Dedifferentiated amniotic fluid mesenchymal stem cell (primary cell): ENCODE results near the gene FAM83F.
"Not testable (repeated sequence)": the region's sequence is repeated elsewhere in the genome, so short reads cannot be mapped to it uniquely, and the experiment has no call there.

Source experiments
- DNase-seq: peaks from one replicate; pipeline ENCODE4 v3.0.0-alpha.2; 2016; ENCODE audit errors: extremely low spot score

FAM83F gene

DNA sequence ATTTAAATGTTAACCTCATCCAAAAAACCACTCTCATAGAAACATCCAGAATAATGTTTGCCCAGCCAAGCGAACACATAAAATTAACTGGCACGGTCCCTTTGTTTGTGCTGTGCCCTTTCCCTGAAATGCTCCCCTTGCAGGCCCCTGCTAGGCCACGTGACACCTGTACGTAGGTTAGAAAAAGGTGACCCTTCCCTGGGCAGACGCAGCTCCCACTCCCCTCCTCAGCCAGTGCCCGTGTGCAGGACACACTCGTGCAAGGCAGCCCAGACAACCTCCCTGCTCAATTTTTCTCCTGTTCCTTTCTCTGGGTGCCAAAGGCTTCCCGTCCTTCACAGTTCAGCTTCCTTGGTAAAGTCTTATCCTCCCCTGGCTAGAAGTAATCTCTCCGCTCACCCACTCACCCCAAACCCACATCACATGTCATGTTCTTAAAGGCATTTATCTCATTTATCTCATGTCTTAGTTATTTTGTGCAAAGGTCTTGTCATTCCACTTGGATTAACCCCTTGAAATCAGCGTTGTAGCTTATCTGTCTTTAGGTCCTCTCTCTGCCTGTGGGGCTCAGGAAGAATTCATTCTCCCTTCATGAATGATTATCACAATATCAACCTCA is 20.7 kb downstream of the FAM83F start:
- DNase-seq: no peak

DNA sequence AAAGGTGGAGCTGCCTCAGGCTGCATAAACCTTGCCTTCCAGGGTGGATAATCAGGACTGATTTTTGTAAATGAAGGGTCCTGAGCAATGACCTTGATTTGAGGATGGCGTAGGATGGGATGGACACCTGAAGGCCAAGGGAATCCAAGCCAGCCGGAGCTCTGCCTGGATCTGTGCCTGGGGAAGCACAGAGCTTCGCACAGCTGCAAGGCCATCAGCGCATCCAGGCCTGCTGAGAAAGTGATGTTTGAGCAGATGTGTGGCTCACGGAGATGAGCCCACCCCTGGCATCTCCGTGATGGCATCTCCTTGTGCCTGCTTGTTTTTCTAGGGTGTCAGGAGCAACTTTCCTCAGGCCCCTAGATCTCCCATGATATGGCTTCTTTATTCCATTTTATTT is 23.3 kb downstream of the FAM83F start:
- DNase-seq: no peak

GRCh38 chr22:40019100-40019499 is 24.3 kb downstream of the FAM83F start:
- no peak for DNase-seq

DNA sequence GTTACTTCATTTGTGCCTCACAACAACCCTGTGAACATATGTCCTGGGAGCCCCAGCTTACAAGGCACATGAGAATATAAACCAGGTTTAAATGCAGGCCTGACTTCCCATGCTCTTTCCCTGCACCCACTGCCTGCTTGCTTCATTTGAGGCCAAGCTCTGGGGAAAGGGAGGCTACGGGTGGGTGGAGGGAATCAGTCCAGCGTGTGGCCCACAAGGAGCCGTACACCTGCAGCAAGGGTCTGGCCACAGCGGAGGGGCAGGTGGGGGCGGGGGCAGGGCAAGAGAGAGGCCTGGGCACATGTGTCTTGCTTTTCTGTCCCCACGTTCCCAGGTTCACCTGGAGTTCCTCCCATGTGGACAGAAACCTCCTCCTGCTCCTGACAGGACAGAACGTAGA is 26.2 kb downstream of the FAM83F start:
- no peak for DNase-seq

GRCh38 chr22:40021401-40022000 is 26.7 kb downstream of the FAM83F start:
- no peak for DNase-seq

DNA sequence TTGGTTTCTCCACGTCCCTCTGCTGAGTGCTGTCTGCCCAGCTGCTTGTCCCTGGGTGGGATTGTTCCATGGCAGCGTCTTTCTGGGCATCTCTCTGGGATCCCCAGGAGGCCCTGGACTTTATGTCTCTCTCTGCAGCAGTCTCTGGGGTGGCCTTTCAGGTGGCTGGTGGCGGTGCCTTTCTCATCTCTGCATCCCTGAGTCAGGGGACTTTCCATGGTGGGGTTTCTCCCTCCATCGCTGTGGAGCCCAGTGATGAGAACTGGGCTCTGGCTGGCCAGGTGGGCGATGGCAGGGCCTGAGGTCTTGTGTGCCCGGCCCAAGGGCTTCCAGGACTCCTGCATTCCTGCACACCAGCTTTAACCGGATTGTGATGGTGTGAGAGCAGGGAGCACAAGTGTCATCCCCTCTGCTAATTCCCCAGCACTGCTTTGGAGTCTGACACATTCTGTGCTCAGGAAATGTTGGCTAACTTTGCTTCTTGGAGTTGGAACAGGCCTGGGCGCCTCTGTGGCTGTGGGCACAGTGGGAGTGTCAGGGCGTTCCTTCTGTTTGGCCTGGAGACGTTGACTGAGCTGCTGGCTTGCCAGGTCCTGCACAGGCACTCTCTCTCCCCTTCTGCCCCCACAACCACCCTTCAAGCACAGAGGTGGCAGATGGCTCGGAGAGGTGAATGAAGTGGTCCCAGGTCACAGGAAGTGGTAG is 27.9 kb downstream of the FAM83F start:
- no peak for DNase-seq

DNA sequence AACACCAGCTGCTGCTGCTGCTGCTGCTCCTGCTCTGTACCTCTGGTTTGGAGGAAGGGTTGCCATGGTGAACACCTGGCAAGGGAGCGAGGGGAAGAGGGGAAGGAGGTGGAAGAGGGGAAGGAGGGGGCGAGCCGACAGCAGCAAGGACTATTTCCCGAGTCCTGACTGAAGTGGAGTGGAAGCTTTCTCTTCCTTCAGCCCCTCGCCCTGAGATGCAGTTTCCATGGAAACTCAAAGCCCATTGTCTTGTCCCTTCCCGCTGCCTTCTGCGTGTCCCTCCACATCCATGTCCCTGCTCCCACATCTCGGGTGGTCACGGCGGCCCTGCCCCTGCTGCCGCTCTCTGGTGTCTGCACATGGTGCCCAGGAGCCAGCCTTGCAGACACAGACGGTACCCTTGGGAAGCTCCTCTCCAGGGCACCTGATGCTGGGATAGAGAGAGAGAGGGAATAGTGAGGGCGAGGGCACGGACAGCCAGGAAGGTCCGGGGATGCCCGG is 28.6 kb downstream of the FAM83F start:
- no peak for DNase-seq

- peak; percentile 44 for DNase-seq
These were observed 29.7 kb downstream of the FAM83F start for GRCh38 chr22:40024201-40025061.

- not testable (repeated sequence) for DNase-seq
These were observed 30.3 kb downstream of the FAM83F start for GRCh38 chr22:40025062-40025379.

DNA sequence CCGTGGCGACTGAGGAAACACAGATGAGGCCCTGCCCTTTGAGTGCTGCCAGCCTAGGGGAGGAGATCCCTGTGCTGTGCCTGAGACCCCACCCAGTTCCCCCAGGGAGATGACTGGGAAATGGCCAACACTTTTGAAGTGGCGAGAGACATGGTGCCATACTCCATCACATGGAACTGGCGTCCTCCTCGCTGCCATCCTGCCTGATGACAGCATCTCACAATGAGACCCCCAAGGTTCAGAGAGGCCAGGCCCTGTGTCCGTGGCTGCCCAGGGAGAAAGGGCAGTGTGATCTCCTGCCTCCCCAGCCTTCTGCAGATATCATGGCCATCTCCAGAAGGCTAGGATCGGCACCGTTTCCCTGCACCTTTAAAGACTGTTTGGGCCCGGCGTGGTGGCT is 31.1 kb downstream of the FAM83F start:
- DNase-seq: no peak

GRCh38 chr22:40026641-40027040 is 31.9 kb downstream of the FAM83F start:
- DNase-seq: no peak

DNA sequence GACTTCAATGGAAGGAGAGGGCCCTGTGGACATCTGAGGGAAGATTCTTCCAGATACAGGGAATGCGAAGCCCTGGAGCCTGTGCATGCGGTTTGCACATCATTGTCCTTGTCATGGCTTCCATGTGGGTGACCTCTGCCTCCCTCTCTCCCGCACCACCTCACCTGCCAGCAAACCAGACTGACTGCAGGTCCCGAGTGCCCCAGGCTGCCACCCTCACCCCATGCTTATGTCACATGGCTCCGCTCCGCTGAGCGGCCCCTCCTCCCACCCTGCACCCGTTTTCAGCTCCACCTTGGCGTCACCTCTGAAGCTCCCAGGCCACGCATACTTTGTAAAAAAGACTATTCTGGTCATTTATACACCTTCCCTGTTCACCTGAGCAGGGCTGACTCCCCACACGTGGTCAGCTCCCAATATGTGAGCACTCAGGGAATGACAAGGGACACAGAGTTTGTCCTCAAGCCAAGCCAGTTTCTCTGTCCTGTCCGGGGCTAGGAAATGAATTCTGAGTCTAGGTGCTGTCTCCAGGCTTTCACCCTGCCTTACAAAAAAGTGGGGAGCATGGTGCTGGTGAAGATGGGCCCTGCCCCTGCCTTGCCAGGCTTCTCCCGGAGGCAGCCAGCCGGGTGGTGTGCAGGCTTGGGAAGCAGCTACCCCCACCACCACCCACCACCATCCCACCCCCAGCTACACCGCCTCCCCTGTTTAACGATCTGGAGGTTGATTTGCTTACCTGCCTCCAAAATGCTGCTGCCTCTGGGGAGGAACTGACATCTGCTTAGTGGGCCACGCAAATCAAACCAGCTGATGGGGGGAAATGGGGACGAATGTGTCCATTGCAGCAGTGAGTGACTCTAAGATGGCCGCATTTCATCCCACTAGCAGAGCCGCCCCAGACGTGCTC is 32.7 kb downstream of the FAM83F start:
- DNase-seq: no peak

DNA sequence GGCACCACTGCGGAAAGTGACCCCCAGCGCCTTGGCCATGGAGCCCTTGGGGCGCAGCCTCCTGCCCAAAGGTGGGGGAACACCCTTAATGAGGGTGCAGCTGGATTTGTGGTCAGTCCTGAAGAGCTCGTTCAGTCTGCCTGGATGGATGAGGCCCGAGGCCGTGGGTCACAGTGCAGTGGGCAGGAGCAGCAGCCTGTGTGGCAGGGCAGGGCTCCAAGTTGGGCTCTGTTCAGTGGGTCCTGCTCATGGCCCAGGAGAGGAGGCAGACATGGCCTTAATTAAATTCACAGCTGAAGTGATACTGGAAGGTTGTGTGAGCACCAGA is 33.3 kb downstream of the FAM83F start:
- no peak for DNase-seq

DNA sequence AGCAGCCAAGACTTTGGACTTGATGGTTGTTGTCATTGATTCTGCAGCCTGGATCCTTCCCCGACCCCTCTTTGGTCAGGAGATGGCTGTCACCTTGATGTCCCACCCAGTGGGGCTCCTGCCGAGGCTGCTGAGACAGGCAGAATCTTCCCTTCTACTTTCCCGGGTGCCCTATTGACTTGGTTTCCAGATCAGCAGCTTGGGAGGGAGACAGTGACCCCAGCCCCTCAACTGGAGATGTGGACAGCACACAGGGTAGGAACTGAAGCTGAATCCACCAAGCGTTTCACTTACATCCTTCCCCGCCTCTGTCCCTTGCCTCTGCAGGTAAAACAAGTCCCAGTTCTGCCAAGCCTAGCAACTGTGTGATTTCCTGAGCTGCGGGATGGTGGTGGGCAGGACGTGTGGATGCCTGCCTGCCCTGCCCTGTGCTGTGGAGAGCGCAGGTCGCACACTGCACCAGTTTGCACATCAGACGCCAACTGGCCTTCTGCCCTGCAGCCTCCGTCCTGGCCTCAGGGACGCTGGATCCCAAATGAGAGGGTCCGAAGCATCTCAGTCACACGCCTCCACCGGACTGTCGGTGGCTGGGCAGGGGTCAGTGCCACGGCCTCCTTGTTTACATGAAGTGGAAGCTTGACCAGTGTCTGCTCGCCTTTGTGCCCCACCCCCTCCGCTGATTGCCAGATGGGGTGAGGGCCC is 34.6 kb downstream of the FAM83F start:
- no peak for DNase-seq

- DNase-seq: no peak
These were observed 35.4 kb downstream of the FAM83F start for GRCh38 chr22:40030026-40030757.

DNA sequence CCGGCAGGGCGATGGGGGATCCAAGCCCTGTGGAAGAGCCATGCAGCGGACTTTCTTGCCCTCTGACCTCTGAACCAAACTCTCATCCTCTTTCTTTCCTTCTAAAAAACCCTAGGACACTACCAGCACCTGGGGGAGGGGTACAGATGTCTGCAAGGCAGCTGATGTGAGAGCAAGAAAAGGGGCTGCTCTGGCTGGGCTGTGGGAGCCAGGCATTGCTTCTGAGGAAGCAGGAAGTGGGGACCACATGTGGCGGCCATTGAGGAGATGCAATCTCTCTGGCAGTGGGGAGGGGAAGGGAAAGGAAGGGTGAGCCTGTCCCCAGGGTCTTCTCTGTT is 36.0 kb downstream of the FAM83F start:
- DNase-seq: no peak

GRCh38 chr22:40031766-40032470 is 37.2 kb downstream of the FAM83F start:
- no peak for DNase-seq

GRCh38 chr22:40033586-40034380 is 39.0 kb downstream of the FAM83F start:
- DNase-seq: no peak

DNA sequence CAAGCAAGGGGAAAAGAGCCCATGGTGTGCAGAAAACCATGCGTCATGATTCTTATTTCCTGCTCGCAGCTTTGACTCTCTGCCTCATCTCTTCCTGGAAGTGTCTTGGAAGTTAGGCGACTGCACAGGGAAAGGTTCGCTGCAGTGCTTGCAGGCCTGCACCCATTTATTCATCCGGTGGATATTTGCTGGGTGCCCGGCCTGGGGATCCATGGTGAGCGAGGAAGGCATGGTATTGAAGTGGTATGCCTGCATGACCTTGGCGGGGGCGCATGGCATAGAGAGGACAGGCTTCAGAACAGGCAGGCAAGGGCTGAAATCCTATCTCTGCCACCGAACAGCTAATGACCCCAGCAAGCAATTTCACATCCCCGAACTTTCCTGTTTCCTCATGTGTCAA is 40.6 kb downstream of the FAM83F start:
- DNase-seq: no peak
